Left forelimb (tissue), 1 donor: ENCODE measurements around the gene ANKRD11.
"Not testable (repeated sequence)": the region's sequence is repeated elsewhere in the genome, so short reads cannot be mapped to it uniquely, and the experiment has no call there.

Source experiments
- DNase-seq: peaks from one replicate; pipeline ENCODE4 v3.0.0-alpha.2; 2018; ENCODE audit warnings: low spot score

Gene ANKRD11

GRCh38 chr16:89280546-89281188 lies 209.7 kb downstream of the ANKRD11 start:
- DNase-seq: no peak

- no peak for DNase-seq
Measured at GRCh38 chr16:89279666-89280481, 210.5 kb downstream of the ANKRD11 start.

- DNase-seq: no peak
Measured at GRCh38 chr16:89278441-89279240, 211.7 kb downstream of the ANKRD11 start.

DNA sequence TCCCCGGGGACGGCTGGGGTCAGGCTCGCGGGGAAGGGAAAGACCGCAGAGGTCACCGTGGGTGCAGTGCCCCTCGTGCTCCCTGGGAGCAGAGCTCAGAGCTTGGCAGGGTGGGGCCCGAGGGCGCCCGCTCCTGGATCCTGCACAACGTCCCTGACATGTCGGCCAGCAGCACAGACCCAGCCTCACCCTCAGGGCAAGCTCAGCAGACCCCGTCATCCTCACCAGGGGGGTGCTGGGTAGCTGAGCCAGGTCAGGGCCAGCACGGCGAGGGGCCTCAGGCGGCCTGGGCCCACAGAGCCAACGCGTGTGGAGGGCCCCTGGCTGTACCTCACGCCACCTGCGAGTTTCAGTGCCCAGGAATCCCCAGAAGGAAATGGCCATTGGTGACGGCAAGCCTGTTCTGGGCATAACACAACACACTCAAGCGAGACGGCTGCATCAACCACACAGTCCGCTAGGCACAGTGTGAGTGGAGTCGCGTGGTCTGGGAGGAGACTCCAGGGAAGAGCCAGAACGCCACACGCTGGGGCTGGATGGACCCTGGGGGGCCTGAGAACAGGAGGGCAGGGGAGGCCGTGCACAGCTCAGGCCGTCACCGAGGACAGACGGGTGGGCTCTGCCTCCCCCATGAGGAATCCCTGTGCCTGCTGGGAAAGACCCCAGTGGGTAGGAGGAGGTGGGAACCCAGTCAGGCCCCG lies 212.6 kb downstream of the ANKRD11 start:
- DNase-seq: no peak

DNA sequence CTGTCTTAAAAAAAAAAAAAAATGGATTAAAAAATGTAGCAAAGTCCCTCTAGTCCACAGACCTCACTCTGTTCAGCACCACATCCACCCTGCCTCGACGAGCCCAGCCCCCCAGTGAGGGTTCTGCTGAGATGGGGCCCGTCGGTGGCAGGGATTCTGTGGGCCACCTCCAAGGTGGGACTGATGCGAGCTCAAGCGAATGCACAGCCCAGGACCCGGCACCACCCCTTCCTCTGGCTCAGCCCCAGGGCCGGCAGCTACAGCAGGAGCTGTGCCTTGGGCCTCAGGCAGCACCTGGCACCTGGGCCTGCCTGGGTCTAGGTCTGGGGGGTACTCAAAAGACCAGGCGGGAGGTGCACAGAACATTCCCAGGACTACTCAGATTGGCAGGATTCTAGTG lies 213.3 kb downstream of the ANKRD11 start:
- DNase-seq: no peak

DNA sequence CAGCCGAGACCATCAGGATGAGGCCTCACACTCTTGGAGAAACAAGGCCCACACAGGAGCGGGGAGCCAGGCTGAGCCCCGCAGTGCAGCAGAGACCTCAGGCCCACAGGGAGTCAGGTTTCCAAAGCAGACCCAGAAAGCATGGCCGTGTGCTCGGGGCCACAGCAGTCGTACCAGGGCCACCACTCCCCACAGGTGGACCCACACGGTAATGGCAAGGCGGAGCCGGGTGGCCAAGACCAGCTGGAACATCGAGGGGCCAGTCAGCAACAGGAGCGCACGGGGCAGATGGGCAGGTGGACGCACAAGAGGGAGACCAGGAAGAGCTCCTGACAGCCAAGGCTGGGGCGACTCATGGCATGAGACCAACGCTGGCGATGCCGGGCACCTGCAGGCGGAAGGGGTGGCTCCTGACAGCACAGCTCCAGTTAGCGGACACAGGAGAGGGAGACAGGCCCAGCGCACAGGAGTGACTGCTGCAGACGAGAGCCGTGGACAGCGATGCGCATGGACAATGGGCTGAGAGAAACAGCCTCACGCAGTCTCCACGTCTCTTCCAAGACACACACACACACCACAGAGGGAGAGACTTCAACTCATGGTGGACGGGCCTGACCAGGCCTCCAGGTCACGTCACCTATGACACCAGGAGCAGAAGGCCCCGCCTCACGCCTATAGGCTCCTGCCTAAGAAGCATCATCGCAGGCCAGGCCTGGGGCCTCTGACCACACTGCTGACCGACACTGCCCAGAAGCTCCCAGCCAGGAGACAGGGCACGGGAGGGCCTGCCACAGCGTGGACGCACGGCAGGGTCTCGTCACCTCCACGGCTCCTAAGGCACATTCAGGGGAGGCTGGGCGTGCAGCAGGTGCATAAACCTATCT lies 214.3 kb downstream of the ANKRD11 start:
- DNase-seq: no peak

GRCh38 chr16:89275284-89275584 lies 215.1 kb downstream of the ANKRD11 start:
- DNase-seq: no peak

GRCh38 chr16:89274561-89275283 lies 215.6 kb downstream of the ANKRD11 start:
- no peak for DNase-seq

GRCh38 chr16:89273741-89274472 lies 216.5 kb downstream of the ANKRD11 start:
- DNase-seq: no peak

DNA sequence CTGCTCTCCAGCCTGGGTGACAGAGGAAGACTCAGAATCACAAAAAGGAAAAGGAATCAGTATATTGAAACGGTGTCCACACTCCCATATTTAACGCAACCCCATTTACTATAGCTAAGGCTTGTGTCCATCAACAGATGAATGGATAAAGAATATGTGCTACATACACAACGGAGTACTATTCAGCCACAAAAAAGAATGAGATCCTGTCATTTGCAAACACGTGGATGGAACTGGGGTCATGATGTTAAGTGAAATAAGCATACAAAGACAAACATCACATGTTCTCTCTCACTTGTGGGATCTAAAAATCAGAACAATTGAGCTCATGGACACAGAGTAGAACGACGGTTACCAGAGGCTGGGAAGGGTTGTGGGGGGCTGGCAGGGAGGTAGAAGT lies 217.7 kb downstream of the ANKRD11 start:
- no peak for DNase-seq

- DNase-seq: no peak
Measured at GRCh38 chr16:89270666-89271345, 219.6 kb downstream of the ANKRD11 start.

DNA sequence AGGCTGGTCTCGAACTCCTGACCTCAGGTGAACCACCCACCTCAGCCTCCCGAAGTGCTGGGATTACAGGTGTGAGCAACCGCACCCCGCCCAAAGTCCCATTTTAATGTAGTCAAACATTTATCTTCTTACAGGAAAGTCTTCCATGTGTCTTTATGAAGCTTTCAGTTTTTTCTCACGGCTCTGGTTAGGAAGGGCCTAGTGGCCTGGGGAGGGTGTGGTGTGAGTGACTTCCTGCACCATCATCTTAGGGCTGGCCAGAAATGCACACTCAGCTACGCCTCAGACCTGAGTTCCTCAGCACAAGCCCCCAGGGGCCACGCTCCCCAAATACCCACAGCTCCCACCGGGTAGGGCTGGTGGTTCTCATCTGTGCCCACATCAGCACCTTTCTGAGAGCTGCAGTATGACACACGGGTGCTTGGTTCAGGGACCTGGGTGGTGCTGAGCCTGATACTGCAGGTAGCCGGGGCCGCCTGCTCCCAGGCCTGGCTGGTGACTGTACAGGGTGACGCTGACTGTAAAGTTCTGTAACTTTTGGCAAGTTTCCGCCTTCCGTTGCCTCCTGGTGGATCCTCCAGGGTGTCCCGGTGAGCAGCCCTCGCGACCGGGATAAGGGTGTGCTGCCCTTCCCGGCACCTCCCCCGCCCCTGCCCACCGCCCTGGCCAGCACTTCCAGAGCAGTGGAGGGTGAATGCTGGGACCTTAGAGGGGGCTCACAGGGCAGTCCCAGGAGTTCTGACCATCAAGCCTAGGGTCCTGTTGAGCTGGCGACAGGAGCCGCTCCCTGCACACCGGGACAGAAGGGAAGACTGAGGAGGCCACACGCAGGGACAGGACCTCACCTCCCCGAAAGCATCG lies 220.3 kb downstream of the ANKRD11 start:
- DNase-seq: no peak

- DNase-seq: no peak
Measured at GRCh38 chr16:89268987-89269735, 221.2 kb downstream of the ANKRD11 start.

DNA sequence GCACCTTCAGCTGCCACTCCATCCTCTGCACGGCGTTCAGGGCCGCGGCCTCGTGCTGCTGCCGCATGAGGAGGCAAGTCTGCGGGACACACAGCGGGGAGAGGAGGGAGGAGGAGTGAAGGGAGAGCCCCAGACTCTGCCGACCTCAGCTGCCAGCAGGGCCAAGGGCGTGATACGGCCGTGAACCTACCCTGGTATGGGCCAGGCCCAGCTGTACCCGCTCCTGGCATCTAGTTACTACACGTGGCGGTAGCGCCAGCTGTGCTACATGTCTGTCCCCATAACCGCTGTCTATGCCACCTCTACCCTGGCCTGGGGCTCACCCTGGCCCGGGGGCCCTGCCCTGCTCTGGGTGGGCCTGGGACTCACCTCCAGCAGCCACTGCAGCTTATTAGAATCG lies 221.8 kb downstream of the ANKRD11 start:
- DNase-seq: no peak

GRCh38 chr16:89267746-89268145 lies 222.6 kb downstream of the ANKRD11 start:
- not testable (repeated sequence) for DNase-seq

- no peak for DNase-seq
Measured at GRCh38 chr16:89266521-89267134, 223.7 kb downstream of the ANKRD11 start.

GRCh38 chr16:89265647-89266046 lies 224.7 kb downstream of the ANKRD11 start:
- no peak for DNase-seq
